SK-N-MC (cell line): ENCODE measurements around the gene HAPSTR1.
A peak's percentile ranks its signal among the peaks of the same experiment; 100 is the strongest.

Source experiments
- DNase-seq: peaks from one replicate; pipeline ENCODE4 v3.0.0-alpha.2; 2011; ENCODE audit warnings: low read depth, low spot score
- H3K27ac ChIP-seq: fragments of 200-600 bp; sonication (generic); 2 replicates; pipeline ENCODE4 v1.5.1; 2016; ENCODE audit warnings: mixed run types
- H3K36me3 ChIP-seq: fragments of 200-600 bp; sonication (generic); 2 replicates; pipeline ENCODE4 v1.6.1; 2017; ENCODE audit warnings: antibody characterized with exemption, low read length, mixed read lengths; ENCODE audit not compliant: insufficient read depth
- H3K4me3 ChIP-seq: fragments of 200-600 bp; sonication (generic); 2 replicates; pipeline ENCODE4 v1.5.1; 2016
- H3K9ac ChIP-seq: fragments of 200-600 bp; sonication (generic); 2 replicates; pipeline ENCODE4 v1.8.0; 2017; ENCODE audit warnings: mixed run types, mixed read lengths; ENCODE audit not compliant: insufficient read length
- H3K9me3 ChIP-seq: fragments of 200-600 bp; sonication (generic); 2 replicates; pipeline ENCODE4 v1.6.1; 2017; ENCODE audit warnings: low read depth, mild to moderate bottlenecking, antibody characterized with exemption, low read length, moderate library complexity, mixed read lengths
- EZH2 ChIP-seq: fragments of 200-600 bp; sonication (generic); IDR thresholded peaks from one replicate; pipeline ENCODE4 v1.6.1; 2017; ENCODE audit warnings: antibody characterized with exemption
- FOXP2 ChIP-seq: optimal IDR thresholded peaks from 2 replicates; pipeline ENCODE3; 2011; ENCODE audit warnings: mild to moderate bottlenecking, moderate library complexity; ENCODE audit not compliant: insufficient read depth; ENCODE audit errors: extremely low read length, control extremely low read depth
- POLR2AphosphoS5 ChIP-seq: IDR thresholded peaks from 2 replicates; pipeline ENCODE4 v1.6.1; 2012; ENCODE audit warnings: mild to moderate bottlenecking, low read depth, low read length, borderline replicate concordance

The HAPSTR1 gene

GRCh38 chr16:9105189-9105588, 13.7 kb downstream of the HAPSTR1 start:
- Histone ChIP-seq H3K4me3 (no peak overlapping the region), H3K27ac (no peak overlapping the region), H3K9me3 (no peaks in the 10 kb centered on the region), H3K36me3 (peaks cover 99% of the 10 kb centered on the region), H3K9ac (no peak overlapping the region)
- no peak for DNase-seq
- TF ChIP-seq EZH2, result no peak
- TF ChIP-seq FOXP2, result no peak
- no peak for TF ChIP-seq POLR2AphosphoS5

GRCh38 chr16:9107025-9107970, 15.9 kb downstream of the HAPSTR1 start:
- TF ChIP-seq EZH2, result no peak
- no peak for TF ChIP-seq FOXP2
- TF ChIP-seq POLR2AphosphoS5, result no peak
- H3K27ac ChIP-seq, result no peak overlapping the region
- DNase-seq, result no peak
- H3K9me3 ChIP-seq, result no peaks in the 10 kb centered on the region
- peaks cover 97% of the 10 kb centered on the region for H3K36me3 ChIP-seq
- no peak overlapping the region for H3K4me3 ChIP-seq
- no peak overlapping the region for H3K9ac ChIP-seq

- Histone ChIP-seq H3K9me3 (no peaks in the 10 kb centered on the region), H3K36me3 (peaks cover 97% of the 10 kb centered on the region), H3K4me3 (no peak overlapping the region), H3K9ac (no peak overlapping the region), H3K27ac (no peak overlapping the region)
- TF ChIP-seq FOXP2, result no peak
- TF ChIP-seq POLR2AphosphoS5, result no peak
- no peak for TF ChIP-seq EZH2
- DNase-seq, result no peak
Measured at GRCh38 chr16:9109255-9109654, 17.8 kb downstream of the HAPSTR1 start.

GRCh38 chr16:9112166-9112843, 20.9 kb downstream of the HAPSTR1 start:
- H3K9ac ChIP-seq, result no peak overlapping the region
- peaks cover 97% of the 10 kb centered on the region for H3K36me3 ChIP-seq
- peak overlapping the region; percentile 52; the same call in 1 of the 2 replicates for H3K27ac ChIP-seq

GRCh38 chr16:9112844-9113186, 21.4 kb downstream of the HAPSTR1 start:
- Histone ChIP-seq H3K9ac (no peak overlapping the region), H3K36me3 (peaks cover 97% of the 10 kb centered on the region), H3K4me3 (no peak overlapping the region), H3K9me3 (no peaks in the 10 kb centered on the region), H3K27ac (peak overlapping the region; percentile 52; the same call in 1 of the 2 replicates)
- no peak for DNase-seq
- TF ChIP-seq FOXP2 (no peak), EZH2 (no peak), POLR2AphosphoS5 (no peak)

More at GRCh38 chr16:9112166-9112843, 20.9 kb downstream of the HAPSTR1 start:
- TF ChIP-seq FOXP2 (no peak), POLR2AphosphoS5 (no peak), EZH2 (no peak)
- H3K4me3 ChIP-seq, result no peak overlapping the region
- H3K9me3 ChIP-seq, result no peaks in the 10 kb centered on the region
- DNase-seq, result no peak

- H3K36me3 ChIP-seq, result peaks cover 95% of the 10 kb centered on the region
- H3K4me3 ChIP-seq, result no peak overlapping the region
- no peak for TF ChIP-seq EZH2
- no peak for TF ChIP-seq POLR2AphosphoS5
- no peak for DNase-seq
- no peak overlapping the region for H3K9ac ChIP-seq
- H3K9me3 ChIP-seq, result no peaks in the 10 kb centered on the region
- no peak overlapping the region for H3K27ac ChIP-seq
Measured at GRCh38 chr16:9113707-9114106, 22.3 kb downstream of the HAPSTR1 start.

- H3K36me3 ChIP-seq, result peaks cover 95% of the 10 kb centered on the region
- DNase-seq, result no peak
- H3K4me3 ChIP-seq, result no peak overlapping the region
- no peak overlapping the region for H3K9ac ChIP-seq
- no peaks in the 10 kb centered on the region for H3K9me3 ChIP-seq
- TF ChIP-seq POLR2AphosphoS5, result no peak
- TF ChIP-seq FOXP2, result no peak
- TF ChIP-seq EZH2, result no peak
- no peak overlapping the region for H3K27ac ChIP-seq
Measured at GRCh38 chr16:9114112-9114511, 22.7 kb downstream of the HAPSTR1 start.

- no peak overlapping the region for H3K9ac ChIP-seq
- H3K4me3 ChIP-seq, result no peak overlapping the region
- DNase-seq, result no peak
- H3K27ac ChIP-seq, result no peak overlapping the region
- H3K36me3 ChIP-seq, result peaks cover 95% of the 10 kb centered on the region
- no peaks in the 10 kb centered on the region for H3K9me3 ChIP-seq
- TF ChIP-seq EZH2, result no peak
Measured at GRCh38 chr16:9114842-9115241, 23.4 kb downstream of the HAPSTR1 start.

GRCh38 chr16:9115277-9115676, 23.8 kb downstream of the HAPSTR1 start:
- TF ChIP-seq POLR2AphosphoS5 (no peak), EZH2 (no peak), FOXP2 (no peak)
- Histone ChIP-seq H3K9ac (no peak overlapping the region), H3K4me3 (no peak overlapping the region), H3K36me3 (peaks cover 95% of the 10 kb centered on the region), H3K27ac (no peak overlapping the region), H3K9me3 (no peaks in the 10 kb centered on the region)
- no peak for DNase-seq
